DOHH2 (cell line): ENCODE data around the gene GALNT14.

Experiments
- H3F3A ChIP-seq: fragments of 200-600 bp; sonication (generic), shearing (Covaris generic); 2 replicates; pipeline ENCODE4 v1.6.0; 2016; ENCODE audit warnings: antibody characterized with exemption, mild to moderate bottlenecking; ENCODE audit not compliant: control insufficient read depth, insufficient read depth
- H3K27ac ChIP-seq: fragments of 200-600 bp; sonication (generic); 2 replicates; pipeline ENCODE4 v1.5.1; 2014; ENCODE audit warnings: low read depth, mild to moderate bottlenecking, low read length, moderate library complexity
- H3K27me3 ChIP-seq: fragments of 200-600 bp; sonication (generic); 2 replicates; pipeline ENCODE4 v1.6.1; 2014; ENCODE audit warnings: mild to moderate bottlenecking, low read length, mixed read lengths; ENCODE audit not compliant: control insufficient read depth
- H3K36me3 ChIP-seq: fragments of 200-600 bp; sonication (generic); 2 replicates; pipeline ENCODE4 v1.6.1; 2014; ENCODE audit warnings: mild to moderate bottlenecking, low read length, moderate library complexity, mixed read lengths; ENCODE audit not compliant: control insufficient read depth
- H3K4me1 ChIP-seq: fragments of 200-600 bp; sonication (generic); 2 replicates; pipeline ENCODE4 v1.6.1; 2014; ENCODE audit warnings: mild to moderate bottlenecking, low read length, mixed read lengths; ENCODE audit not compliant: control insufficient read depth
- H3K4me2 ChIP-seq: fragments of 200-600 bp; sonication (generic); 2 replicates; pipeline ENCODE4 v1.6.0; 2014; ENCODE audit warnings: mild to moderate bottlenecking, low read length, moderate library complexity
- H3K4me3 ChIP-seq: fragments of 200-600 bp; sonication (generic); 2 replicates; pipeline ENCODE4 v1.5.1; 2014; ENCODE audit warnings: mild to moderate bottlenecking, low read length, mixed read lengths
- H3K79me2 ChIP-seq: fragments of 200-600 bp; sonication (generic); 2 replicates; pipeline ENCODE4 v1.6.1; 2014; ENCODE audit warnings: mild to moderate bottlenecking, low read length, mixed read lengths; ENCODE audit not compliant: control insufficient read depth
- H3K9me2 ChIP-seq: fragments of 200-600 bp; sonication (generic); replicated peaks from 2 replicates; pipeline ENCODE4 v1.6.1; 2014; ENCODE audit warnings: mild to moderate bottlenecking, low read length, mixed read lengths; ENCODE audit not compliant: control insufficient read depth
- H3K9me3 ChIP-seq: fragments of 200-600 bp; sonication (generic); 2 replicates; pipeline ENCODE4 v1.6.1; 2014; ENCODE audit warnings: antibody characterized with exemption, low read length, mixed read lengths; ENCODE audit not compliant: control insufficient read depth, insufficient read depth
- H4K20me1 ChIP-seq: fragments of 200-600 bp; sonication (generic); 2 replicates; pipeline ENCODE4 v1.6.0; 2014; ENCODE audit warnings: low read depth, mild to moderate bottlenecking, antibody characterized with exemption, low read length, moderate library complexity; ENCODE audit not compliant: control insufficient read depth, insufficient read depth
- CTCF ChIP-seq: fragments of 200-600 bp; sonication (generic); IDR thresholded peaks from one replicate; pipeline ENCODE4 v1.5.1; 2014; ENCODE audit warnings: antibody characterized with exemption, mild to moderate bottlenecking, low read depth, low read length; ENCODE audit not compliant: poor library complexity, severe bottlenecking
- EZH2phosphoT487 ChIP-seq: fragments of 200-600 bp; sonication (generic); IDR thresholded peaks from 2 replicates; pipeline ENCODE4 v1.6.1; 2017; ENCODE audit warnings: borderline replicate concordance, mild to moderate bottlenecking, antibody characterized with exemption, low read length, moderate library complexity, mixed read lengths

GALNT14 gene

GRCh38 chr2:30994227-30995056, 143.8 kb downstream of the GALNT14 start:
- Histone ChIP-seq H3K4me3 (no peak overlapping the region), H3K9me2 (no peaks in the 10 kb centered on the region), H3K9me3 (no peaks in the 10 kb centered on the region), H3F3A (no peaks in the 10 kb centered on the region), H3K79me2 (no peaks in the 10 kb centered on the region), H4K20me1 (no peaks in the 10 kb centered on the region), H3K27ac (no peak overlapping the region), H3K4me1 (no peaks in the 10 kb centered on the region), H3K27me3 (no peaks in the 10 kb centered on the region), H3K36me3 (no peaks in the 10 kb centered on the region), H3K4me2 (no peak overlapping the region)
- no peak for TF ChIP-seq CTCF
- TF ChIP-seq EZH2phosphoT487: no peak

GRCh38 chr2:30992781-30993180, 145.5 kb downstream of the GALNT14 start:
- no peaks in the 10 kb centered on the region for H4K20me1 ChIP-seq
- no peak for TF ChIP-seq EZH2phosphoT487
- TF ChIP-seq CTCF: no peak
- H3K4me3 ChIP-seq: no peak overlapping the region
- H3K9me3 ChIP-seq: no peaks in the 10 kb centered on the region
- H3K79me2 ChIP-seq: no peaks in the 10 kb centered on the region
- no peak overlapping the region for H3K4me2 ChIP-seq
- no peaks in the 10 kb centered on the region for H3F3A ChIP-seq
- no peak overlapping the region for H3K27ac ChIP-seq
- H3K9me2 ChIP-seq: no peaks in the 10 kb centered on the region
- H3K4me1 ChIP-seq: no peaks in the 10 kb centered on the region
- no peaks in the 10 kb centered on the region for H3K36me3 ChIP-seq
- H3K27me3 ChIP-seq: no peaks in the 10 kb centered on the region

- H3K79me2 ChIP-seq: no peaks in the 10 kb centered on the region
- H3K4me2 ChIP-seq: no peak overlapping the region
- H3K36me3 ChIP-seq: no peaks in the 10 kb centered on the region
- no peaks in the 10 kb centered on the region for H3K9me2 ChIP-seq
- no peak overlapping the region for H3K4me3 ChIP-seq
- no peaks in the 10 kb centered on the region for H3K4me1 ChIP-seq
- H3K27ac ChIP-seq: no peak overlapping the region
- H3K9me3 ChIP-seq: no peaks in the 10 kb centered on the region
- no peak for TF ChIP-seq CTCF
- no peak for TF ChIP-seq EZH2phosphoT487
- no peaks in the 10 kb centered on the region for H3K27me3 ChIP-seq
- no peaks in the 10 kb centered on the region for H4K20me1 ChIP-seq
- no peaks in the 10 kb centered on the region for H3F3A ChIP-seq
Observed at GRCh38 chr2:30990671-30991070, 147.6 kb downstream of the GALNT14 start.
